Activated naive CD4-positive, alpha-beta T cell (primary cell): ENCODE measurements around the gene GABBR2.

ENCODE experiments used
- DNase-seq, 4 experiments: peaks; one replicate each; lab custom pipeline; 2025; lab: John Stamatoyannopoulos, UW

Gene GABBR2

DNA sequence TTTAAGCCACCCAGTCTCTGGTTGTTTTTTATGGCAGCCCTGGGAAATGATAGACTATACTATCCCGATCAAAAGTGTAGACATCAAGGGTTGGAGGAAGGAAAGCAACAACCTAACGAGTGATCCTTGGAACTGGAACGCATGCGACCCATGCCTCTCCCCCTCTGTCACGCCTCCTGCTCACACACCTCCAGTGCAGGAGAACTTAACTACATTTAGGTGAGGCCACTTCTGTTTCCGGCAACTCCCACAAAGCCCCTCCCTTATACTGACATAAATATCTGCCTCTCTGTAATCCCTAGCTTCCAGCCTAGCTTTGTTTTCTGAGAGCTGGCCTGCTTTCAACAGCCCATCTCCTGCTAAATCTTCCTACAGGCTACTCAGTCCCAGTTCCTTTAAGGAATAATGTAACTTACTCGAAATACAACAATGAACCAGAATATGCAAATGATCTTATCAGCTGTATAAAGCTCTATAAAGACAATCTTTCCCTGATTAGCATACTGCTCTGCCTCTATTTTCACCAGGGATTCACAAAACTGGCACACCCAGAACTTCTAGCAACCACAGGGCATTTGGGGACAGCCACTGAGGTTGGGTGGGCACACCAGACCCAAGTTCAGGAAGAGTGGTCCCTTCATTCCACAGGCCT lies 73.9 kb downstream of the GABBR2 start:
- DNase-seq, result no peak

DNA sequence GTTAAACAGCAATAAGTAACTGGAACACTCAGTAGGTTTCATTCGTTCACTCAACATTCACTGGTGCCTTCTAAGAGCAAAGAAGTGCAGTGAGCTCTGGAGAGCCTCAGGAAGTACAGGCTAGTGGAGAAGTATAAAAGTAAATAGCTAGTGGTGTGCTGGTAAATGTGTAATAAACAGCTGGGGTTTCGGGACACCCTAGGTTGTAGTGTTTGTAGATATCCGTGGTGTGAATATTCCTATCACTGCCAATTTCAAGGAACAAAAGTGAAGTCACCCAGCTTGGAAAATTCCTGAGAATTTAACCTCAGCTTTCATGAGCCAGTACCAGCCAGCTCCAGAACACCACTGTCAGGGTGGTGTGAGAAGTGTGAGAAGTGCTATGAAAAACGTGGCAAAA lies 75.9 kb downstream of the GABBR2 start:
- no peak for DNase-seq

DNA sequence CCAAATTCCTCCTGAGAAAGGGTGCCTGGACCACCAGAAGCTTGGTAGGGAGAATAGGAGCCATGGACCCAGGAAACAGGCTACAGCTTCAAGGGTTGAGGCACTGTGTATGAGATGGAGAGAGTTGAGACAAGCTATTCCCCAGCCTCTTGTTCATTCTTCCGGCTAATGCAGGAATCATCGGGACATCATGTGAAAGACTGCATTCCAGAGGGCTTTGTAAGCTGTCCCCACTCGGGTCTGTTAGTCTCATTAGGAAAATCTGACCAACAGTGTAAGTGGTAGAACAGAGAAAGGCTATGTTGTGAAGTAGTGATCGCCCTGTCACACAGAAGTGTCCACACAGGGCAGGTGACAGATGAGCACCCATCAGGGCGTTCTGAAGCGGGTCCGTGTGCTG lies 81.4 kb downstream of the GABBR2 start:
- DNase-seq, result no peak

DNA sequence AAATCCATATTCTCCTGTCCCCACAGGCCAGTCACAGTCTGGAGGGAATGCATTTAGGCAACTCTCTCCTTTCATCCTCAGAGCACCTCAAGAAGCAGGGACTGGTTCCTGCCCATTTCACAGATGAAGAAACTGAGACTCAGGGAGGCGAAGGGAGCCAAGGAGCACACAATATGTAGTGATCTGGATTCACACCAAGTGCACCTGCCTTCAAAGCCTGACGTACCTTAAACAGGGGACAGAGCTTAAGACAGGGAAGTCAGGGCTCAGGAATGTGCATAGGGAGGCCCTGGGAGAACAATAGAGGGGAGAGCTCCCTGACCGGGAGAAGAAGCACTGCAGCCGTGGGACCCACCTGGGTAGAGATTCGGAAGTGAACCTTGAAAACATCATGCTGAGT lies 83.0 kb downstream of the GABBR2 start:
- no peak for DNase-seq

DNA sequence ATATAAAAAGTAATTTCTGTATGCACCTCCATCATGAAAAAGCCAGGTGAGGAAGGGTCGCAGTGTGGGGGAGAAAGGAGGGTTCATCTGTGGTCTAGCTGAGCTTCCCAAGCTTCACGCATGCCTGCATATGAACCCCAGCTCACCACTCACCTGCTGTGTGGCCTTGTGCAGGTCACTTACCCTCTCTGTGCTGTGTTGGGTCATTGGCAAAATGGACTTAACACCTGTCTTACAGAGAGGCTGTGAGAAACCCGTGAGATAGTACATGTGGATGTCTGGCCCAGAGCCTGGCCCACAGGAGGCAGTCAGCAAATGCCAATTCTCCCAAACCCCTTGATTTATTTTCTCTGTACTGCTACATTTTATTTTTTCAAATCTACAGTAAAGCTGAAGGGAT lies 88.9 kb downstream of the GABBR2 start:
- no peak for DNase-seq

DNA sequence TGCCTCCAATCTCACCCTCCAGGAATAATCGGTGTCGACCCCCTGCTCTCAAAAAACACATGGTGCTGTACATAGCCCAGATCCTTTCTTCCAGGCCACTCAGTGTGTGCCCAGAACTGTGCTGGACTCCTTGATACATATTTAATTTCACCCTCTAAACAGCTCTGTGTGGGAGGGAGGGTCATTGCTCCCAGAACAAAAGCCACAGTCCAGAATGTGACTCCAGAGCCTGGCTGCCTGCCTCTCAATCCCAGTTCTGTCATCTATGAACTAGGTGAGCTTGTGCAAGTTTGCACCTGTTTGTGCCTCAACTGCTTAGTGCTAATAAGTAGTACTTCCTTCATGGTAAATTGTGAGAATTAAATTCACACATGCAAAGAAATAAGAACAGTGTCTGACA lies 93.1 kb downstream of the GABBR2 start:
- no peak for DNase-seq

DNA sequence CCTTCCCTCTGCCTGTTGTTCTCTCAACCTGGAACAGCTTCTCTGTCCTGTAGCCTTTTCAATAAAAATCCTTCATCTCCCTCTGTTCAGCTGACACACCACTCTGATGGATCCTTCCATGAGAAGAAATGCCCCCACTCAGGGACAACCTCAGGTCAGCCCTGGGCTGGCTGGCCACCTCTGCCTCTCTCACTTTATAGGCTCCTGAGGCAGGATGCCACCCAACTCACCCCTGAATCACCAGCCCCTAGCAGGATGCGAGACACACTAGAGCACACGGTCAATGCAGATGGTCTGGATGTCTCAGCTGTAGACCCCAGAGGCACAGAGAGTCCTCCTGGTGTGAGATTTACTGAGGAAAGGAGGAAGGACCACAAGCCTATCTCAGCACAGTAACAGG lies 93.8 kb downstream of the GABBR2 start:
- DNase-seq, result no peak

DNA sequence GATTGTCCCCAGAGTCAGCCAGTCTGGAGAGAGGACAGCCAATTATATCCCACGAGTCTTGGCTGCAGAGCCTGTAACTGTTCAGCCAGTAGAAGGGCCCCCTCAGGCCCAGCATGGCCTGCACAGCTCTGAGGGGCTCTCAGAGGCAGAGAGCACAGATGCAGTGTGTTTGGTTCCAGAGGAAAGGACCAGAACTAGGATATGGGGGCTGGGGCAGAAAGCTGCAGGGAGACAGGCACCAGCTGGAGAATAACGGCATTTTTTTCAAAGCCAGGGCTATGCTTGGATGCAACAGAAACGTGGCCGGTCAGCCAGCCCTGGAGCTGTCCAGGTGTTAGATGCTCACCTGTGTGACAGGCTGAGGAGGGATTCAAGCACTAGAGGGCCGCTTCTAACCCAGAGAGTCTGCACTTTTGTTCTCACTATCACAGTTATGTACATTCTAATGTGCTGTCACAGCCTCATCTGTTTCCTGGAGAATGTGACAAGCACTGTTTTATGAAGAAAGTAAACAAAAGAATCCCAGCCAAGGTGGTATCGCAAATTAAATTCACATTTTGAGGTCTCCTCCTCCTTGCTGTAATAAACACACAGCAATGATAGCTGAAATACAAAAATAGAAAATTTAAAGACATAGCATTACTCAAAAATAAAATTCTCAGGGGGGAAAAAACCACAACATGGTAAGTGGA lies 96.5 kb downstream of the GABBR2 start:
- no peak for DNase-seq

DNA sequence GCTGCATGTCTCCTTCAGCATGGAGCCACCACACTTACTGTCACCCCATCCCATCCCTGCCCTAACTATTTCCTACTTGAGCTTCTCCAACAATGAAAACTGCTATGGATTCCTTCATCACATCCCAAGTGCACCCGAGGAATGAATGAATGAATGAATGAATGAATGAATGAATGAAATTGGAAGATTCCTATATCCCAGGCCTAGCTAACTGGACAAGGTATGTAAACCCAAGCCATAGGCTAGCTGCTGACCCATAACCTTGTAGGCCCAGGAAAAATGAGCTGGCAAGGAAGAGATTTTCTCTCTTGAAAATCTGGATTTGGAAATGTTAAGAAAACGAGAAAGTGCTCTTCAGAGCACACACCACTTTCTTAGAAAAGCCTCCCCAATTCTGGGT lies 97.4 kb downstream of the GABBR2 start:
- no peak for DNase-seq

DNA sequence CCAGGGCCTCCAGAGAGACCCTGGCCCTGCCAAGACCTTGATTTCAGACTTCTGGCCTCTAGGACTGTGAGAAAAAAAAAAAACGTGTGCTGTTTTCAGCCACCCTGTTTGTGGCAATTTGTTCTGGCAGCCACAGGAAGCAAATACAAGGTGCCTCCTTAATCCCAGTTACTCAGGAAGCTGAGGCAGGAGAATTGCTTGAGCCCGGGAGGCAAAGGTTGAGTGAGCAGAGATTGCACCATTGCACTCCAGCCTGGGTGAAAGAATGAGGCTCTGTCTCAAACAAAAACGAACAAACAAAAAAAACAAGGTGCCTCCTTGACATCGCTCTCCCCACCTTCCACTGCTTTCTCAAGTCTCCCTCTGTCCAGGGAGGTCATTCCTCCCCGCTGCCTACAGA lies 98.0 kb downstream of the GABBR2 start:
- DNase-seq, result no peak

DNA sequence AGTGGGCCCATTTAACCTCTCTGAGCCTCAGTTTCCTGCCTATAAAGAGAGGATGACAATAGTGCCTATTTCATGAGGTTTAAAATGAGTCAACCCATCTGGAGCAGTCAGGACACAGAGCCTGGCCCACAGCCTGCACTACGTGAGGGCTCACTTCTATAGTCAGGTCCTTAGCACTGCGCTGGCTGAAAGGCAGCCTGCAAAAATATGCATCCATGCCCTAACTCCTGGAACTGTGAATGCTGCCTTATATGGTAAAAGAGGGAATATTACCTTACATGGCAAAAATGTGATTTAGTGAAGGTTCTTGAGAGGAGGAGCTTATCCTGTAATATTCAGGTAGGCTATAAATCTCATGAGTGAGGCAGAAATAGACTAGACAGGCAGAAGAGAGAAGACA lies 98.5 kb downstream of the GABBR2 start:
- DNase-seq, result no peak

DNA sequence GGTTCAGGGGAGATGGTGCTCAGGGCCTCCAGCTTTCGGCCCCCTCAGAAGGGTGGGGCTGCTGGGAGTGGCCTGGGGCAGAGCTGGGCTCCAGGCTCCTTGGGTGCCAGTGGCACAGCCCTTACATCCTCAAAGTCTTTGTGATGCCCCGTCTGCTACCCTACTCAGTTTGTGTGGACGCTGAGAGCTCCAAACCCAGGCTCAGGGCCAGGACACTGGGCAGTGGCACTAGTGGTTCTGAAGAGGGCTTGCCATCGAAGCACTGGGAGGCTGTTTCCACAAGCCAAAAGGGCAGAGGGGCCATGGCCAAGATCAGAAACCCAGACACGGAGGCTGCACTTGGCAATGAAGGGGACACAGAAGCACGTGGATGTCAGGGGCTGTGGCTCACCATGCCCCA lies 99.1 kb downstream of the GABBR2 start:
- DNase-seq, result no peak

DNA sequence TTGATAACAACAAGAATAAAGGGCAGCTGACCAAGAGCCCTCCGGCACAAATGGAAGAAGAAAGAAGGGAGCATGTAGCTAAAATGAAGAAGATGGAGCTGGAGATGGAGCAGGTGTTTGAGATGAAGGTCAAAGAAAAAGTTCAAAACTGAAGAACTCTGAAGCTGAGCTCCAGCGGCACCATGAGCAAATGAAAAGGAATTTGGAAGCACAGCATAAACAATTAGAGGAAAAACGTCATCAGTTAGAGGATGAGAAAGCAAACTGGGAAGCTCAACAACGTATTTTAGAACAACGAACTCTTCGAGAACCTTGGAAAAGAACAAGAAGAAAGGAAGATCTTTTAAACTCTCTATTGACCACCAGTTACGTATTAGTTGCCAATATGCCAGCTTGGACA lies 100.9 kb downstream of the GABBR2 start:
- no peak for DNase-seq

DNA sequence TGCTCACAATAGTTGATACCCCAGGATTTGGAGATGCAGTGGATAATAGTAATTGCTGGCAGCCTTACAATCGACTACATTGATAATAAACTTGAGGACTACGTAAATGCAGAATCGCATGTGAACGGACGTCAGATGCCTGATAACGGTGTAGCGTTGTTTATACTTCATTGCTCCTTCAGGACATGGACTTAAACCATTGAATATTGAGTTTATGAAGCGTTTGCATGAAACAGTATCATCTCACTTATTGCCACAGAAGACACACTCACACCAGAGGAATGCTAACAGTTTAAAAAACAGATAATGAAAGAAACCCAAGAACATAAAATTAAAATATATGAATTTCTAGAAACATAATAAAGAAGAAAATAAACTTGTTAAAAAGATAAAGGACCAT lies 101.6 kb downstream of the GABBR2 start:
- no peak for DNase-seq

DNA sequence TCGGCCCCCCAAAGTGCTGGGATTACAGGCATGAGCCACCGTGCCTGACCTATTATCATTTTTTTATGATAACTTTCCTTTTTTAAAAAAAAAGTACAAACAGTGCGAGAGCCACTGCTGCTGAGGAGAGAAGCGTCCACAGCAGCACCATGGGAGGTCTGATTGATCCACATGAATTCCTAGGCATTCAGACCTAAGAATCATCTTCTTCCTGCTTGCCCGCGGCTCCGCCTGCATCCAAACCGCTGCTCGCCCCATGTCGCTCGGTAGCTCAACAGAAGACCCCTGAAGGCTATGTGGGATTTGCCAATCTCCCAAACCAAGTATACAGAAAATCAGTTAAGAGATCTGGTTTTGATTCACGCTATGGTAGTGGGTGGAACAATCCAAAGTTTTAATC lies 102.0 kb downstream of the GABBR2 start:
- DNase-seq, result no peak

DNA sequence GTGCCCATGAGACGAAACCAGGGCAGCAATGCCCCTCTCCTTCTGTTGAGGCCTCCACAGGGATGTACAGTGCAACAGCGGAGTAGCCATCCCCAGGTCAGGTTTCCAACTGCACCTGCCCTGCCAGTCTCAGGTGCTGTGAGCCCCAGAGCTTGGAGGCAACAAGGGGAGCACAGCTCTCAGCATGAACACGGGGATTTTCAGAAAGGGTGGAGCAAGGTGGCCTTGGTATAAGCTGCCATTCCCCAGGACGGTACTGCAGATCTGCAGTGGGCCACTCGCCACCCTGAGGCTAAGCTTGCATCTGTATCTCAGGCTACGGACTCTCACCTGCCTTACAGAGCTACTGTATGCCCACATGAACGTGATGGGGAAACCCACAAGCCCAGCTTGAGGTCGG lies 103.6 kb downstream of the GABBR2 start:
- DNase-seq, result no peak

DNA sequence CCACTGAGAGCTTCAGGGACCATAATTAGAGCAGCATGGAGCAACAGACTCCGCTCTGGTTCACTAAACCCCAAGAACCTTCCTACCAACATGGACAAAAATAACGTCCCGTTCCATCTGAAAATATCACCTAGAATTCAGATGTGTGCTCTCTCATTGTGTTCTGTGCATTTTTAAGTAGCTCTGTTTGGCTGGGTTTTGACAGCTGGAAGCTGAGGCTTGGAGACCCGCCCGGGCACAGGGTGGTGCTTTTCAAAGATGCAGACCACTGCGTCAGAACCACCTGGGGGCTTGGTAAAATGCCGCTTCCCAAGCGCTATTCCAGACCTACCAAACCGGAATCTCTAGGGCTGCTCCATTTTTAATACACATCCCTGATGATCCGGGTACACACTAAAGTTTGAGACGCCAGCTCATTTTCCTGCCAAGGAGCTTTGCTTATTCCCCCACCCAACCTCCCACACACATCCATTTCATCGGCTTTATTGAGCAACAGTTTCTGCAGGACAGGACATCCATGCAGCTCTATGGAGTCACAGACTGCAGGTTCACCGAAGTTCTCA lies 104.8 kb downstream of the GABBR2 start:
- no peak for DNase-seq

DNA sequence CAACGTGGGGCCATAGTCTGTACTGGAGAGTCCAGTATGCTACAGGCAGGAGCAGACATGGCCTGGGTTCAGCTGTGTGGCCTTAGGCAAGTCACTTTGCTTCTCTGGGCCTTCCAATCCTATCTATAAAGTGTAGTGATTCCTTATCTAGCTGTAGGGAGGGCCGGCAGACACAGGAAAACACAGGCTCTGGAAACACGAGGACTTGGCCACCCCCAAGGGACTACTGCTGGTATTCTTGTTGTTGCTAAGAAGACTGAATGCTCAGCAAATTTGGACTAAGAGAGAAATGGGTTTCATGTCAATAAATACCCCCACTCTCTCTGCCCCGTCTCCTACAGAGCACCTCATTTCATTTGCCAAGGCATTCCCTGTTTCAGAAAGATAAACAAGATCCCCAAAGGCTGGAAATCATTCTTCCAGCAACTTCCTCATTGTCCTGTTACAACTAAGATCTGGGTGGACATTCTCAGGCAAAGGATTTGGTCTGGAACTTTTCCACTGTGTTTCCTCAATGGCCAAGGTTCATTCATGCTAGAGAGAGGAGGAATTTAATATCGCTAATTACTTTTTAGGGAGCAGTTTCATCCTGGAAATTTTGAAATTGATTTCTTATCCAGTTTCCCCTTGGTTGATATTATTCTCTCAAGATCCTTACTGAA lies 105.8 kb downstream of the GABBR2 start:
- no peak for DNase-seq

DNA sequence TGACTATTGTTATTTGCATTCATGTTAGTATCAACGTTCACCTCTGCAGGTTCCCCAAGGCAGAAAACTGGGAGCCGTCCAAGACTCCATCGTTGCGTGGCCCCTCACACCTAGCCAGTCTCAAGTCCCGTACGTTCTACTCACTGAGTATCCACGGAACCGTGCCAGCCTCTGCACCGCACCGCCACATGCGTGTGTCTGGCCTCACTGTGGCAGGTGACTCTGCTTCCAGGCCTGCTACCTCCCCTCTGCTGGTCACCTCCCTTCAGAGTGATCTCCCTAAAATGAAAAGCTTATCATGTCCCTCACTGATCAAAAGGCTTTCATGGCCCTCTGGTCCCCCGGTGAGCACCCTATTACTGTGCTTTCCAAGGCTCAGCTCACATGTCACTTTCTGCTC lies 108.1 kb downstream of the GABBR2 start:
- DNase-seq, result no peak

DNA sequence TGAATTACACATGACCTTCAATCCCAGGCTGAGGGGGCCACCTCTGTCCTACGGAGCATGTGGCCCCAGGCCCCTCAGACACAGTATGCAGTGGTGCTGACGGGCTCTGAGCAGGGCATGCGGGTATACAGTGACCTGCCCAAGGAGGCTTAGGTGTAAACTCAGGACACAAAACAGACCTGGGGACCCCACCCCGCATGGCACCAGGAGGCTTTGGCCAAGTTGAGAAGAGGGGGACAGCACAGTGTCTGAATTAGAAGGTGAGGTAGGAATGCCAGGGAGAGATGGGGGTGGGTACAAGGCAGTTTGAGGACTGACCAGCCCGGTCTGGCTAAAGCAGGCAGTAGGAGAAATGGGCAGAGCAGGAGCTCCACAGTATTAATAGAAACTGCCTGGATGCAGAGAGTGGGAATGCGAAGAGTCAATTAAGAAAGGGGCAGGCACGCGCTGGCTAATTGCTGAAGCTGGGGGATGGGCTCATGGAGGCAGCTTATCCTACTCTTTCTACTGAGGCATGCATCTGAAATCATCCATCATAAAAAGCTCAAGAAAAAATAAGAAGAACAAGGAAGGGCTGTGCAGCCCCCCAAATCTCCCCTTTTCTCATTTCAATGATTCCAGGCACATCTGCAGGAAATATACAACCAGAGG lies 109.0 kb downstream of the GABBR2 start:
- DNase-seq, result no peak

DNA sequence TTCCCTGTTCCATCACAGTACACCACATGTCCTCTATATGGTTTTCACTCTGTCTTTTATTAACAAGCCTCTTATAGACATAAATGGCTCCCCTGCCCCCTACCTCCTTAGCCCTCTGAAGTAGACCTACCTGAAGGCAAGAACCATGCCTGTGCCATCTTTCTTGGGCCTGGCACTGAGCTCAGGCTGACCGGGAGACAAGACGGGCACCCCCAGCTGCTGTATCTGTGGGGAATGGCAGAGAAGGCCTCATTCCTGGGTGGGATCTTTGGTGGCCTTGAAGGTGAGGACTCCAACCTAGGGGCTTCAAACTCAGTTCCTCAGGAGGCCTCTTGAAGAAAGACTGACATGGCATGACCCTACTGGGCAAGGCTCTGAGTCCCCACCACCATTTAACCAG lies 109.9 kb downstream of the GABBR2 start:
- no peak for DNase-seq

DNA sequence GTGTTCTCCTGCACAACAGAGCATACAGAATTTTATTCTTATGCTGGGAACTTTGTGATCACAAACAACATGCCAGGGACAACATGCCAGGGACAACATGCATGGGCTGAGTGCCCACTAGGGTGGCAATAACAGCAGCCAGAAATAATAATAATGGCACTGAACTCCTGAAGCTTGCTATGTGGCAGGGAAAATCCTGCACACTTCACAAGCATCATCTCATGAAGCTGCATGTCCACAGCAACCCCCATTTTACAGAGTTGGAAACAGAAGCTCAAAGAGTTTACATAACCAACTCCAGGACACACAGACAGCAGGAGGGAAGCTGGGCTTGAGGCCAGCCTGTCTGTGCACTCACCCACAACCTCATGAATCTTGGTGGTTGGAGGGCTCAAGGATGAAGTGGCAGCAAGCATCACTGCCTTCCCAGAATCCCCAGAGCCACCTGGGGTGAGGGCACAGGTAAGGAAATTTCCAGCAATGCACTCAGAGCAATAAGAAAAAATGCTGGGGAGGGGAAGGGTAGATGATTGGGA lies 111.4 kb downstream of the GABBR2 start:
- no peak for DNase-seq

DNA sequence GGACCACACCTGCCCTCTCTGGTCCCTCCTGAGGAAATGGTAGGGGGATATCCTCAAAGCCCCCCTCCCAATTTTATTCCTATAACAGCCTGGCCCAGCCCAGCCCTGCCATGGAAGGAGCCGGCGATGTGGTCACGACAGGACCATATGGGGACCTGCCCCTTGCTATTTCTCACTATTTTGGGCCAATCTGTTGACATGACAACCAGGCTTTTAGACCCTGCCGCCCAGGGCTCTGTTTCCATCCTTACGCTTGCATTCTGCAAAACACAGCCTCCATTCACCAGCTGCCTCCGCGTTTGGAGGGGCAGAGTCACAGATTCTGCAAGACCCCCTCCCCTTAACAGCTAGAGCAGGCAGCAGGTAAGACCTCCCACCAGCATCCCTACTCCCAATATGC lies 112.2 kb downstream of the GABBR2 start:
- no peak for DNase-seq
